ENCODE data around the gene CRKL. TPM values are rescaled to one million over a fixed set of nuclear protein-coding genes. Genes with fewer than 3 reads are reported as not detected.
"Not testable (repeated sequence)": the region's sequence is repeated elsewhere in the genome, so short reads cannot be mapped to it uniquely, and the experiment has no call there.

CRKL gene
- total RNA-seq, 1 donor from 2014 or later: 59.6 TPM

- DNase-seq: no peak
- Mint-ChIP-seq H3K9me3 (ENCODE audit: unreplicated experiment) (peaks cover 9% of the 10 kb centered on the region), H3K27ac (ENCODE audit: unreplicated experiment) (no peak overlapping the region), H3K4me1 (ENCODE audit: low read depth, unreplicated experiment) (peaks cover 18% of the 10 kb centered on the region), H3K36me3 (ENCODE audit: unreplicated experiment) (no peaks in the 10 kb centered on the region), H3K27me3 (ENCODE audit: unreplicated experiment) (peaks cover 3% of the 10 kb centered on the region), H3K4me3 (ENCODE audit: unreplicated experiment) (no peak overlapping the region)
- TF ChIP-seq CTCF (IDR thresholded peaks at IDR 0.05; ENCODE audit: partially characterized antibody, unreplicated experiment): no peak
These were observed 28.0 kb upstream of the CRKL start for GRCh38 chr22:20889025-20889704.

GRCh38 chr22:20889904-20890540 lies 27.2 kb upstream of the CRKL start:
- no peak for DNase-seq
- H3K27me3 Mint-ChIP-seq (ENCODE audit: unreplicated experiment): peaks cover 3% of the 10 kb centered on the region
- H3K9me3 Mint-ChIP-seq (ENCODE audit: unreplicated experiment): peaks cover 9% of the 10 kb centered on the region
- no peak overlapping the region for H3K4me3 Mint-ChIP-seq (ENCODE audit: unreplicated experiment)
- no peaks in the 10 kb centered on the region for H3K36me3 Mint-ChIP-seq (ENCODE audit: unreplicated experiment)
- TF ChIP-seq CTCF (IDR thresholded peaks at IDR 0.05; ENCODE audit: partially characterized antibody, unreplicated experiment): no peak
- H3K4me1 Mint-ChIP-seq (ENCODE audit: low read depth, unreplicated experiment): peaks cover 18% of the 10 kb centered on the region
- no peak overlapping the region for H3K27ac Mint-ChIP-seq (ENCODE audit: unreplicated experiment)

GRCh38 chr22:20890975-20891374 lies 26.2 kb upstream of the CRKL start:
- DNase-seq: no peak
- peaks cover 6% of the 10 kb centered on the region for H3K9me3 Mint-ChIP-seq (ENCODE audit: unreplicated experiment)
- H3K27ac Mint-ChIP-seq (ENCODE audit: unreplicated experiment): no peak overlapping the region
- H3K36me3 Mint-ChIP-seq (ENCODE audit: unreplicated experiment): no peaks in the 10 kb centered on the region
- H3K4me3 Mint-ChIP-seq (ENCODE audit: unreplicated experiment): no peak overlapping the region
- TF ChIP-seq CTCF (IDR thresholded peaks at IDR 0.05; ENCODE audit: partially characterized antibody, unreplicated experiment): no peak
- peaks cover 3% of the 10 kb centered on the region for H3K27me3 Mint-ChIP-seq (ENCODE audit: unreplicated experiment)
- H3K4me1 Mint-ChIP-seq (ENCODE audit: low read depth, unreplicated experiment): peaks cover 18% of the 10 kb centered on the region

- H3K27ac Mint-ChIP-seq (ENCODE audit: unreplicated experiment); H3K4me3 Mint-ChIP-seq (ENCODE audit: unreplicated experiment); H3K4me1 Mint-ChIP-seq (ENCODE audit: low read depth, unreplicated experiment); H3K36me3 Mint-ChIP-seq (ENCODE audit: unreplicated experiment); DNase-seq; H3K9me3 Mint-ChIP-seq (ENCODE audit: unreplicated experiment); H3K27me3 Mint-ChIP-seq (ENCODE audit: unreplicated experiment): not testable (repeated sequence)
These were observed 19.5 kb upstream of the CRKL start for GRCh38 chr22:20897737-20898136.

- Mint-ChIP-seq H3K4me3 (ENCODE audit: unreplicated experiment) (no peak overlapping the region), H3K4me1 (ENCODE audit: low read depth, unreplicated experiment) (no peaks in the 10 kb centered on the region), H3K27me3 (ENCODE audit: unreplicated experiment) (no peaks in the 10 kb centered on the region), H3K27ac (ENCODE audit: unreplicated experiment) (no peak overlapping the region), H3K36me3 (ENCODE audit: unreplicated experiment) (no peaks in the 10 kb centered on the region), H3K9me3 (ENCODE audit: unreplicated experiment) (peaks cover 2% of the 10 kb centered on the region)
- TF ChIP-seq CTCF (IDR thresholded peaks at IDR 0.05; ENCODE audit: partially characterized antibody, unreplicated experiment): no peak
- no peak for DNase-seq
These were observed 17.3 kb upstream of the CRKL start for GRCh38 chr22:20899827-20900423.

- H3K4me3 Mint-ChIP-seq (ENCODE audit: unreplicated experiment); H3K9me3 Mint-ChIP-seq (ENCODE audit: unreplicated experiment); H3K36me3 Mint-ChIP-seq (ENCODE audit: unreplicated experiment); H3K4me1 Mint-ChIP-seq (ENCODE audit: low read depth, unreplicated experiment); H3K27ac Mint-ChIP-seq (ENCODE audit: unreplicated experiment); H3K27me3 Mint-ChIP-seq (ENCODE audit: unreplicated experiment); DNase-seq: not testable (repeated sequence)
These were observed 15.8 kb upstream of the CRKL start for GRCh38 chr22:20901093-20902033.
